Endothelial cell of umbilical vein (primary cell): ENCODE data around the gene ENGASE. TPM values are rescaled to one million over a fixed set of nuclear protein-coding genes. Genes with fewer than 3 reads are reported as not detected.

Source experiments
- BruUV-seq: library from RNA; stranded (reverse); fragments of 400-500 nt; replicated peaks from 2 replicates; lab custom pipeline; 2021; lab: Mats Ljungman, UMichigan
- CTCF ChIA-PET: fragments of 300-600, 350-600 bp; sonication (Branson Sonifier 250); formaldehyde crosslinking; loops from one replicate; lab custom pipeline; 2021; ENCODE audit warnings: antibody characterized with exemption, inconsistent platforms; lab: Charles Lee
- POLR2A ChIA-PET: fragments of 300-600, 350-600 bp; sonication (Branson Sonifier 250); formaldehyde crosslinking; loops from one replicate; lab custom pipeline; 2021; ENCODE audit warnings: antibody characterized with exemption, inconsistent platforms; lab: Charles Lee
- DNase-seq: peaks from one replicate; pipeline ENCODE4 v3.0.0-alpha.2; 2011; ENCODE audit warnings: low read depth, low spot score
- FAIRE-seq: peaks from 2 replicates; lab custom pipeline; 2011; peaks lifted over from hg19 to GRCh38; lab: Jason Lieb, UNC
- H2AFZ ChIP-seq: 2 replicates; pipeline ENCODE4 v1.6.0; 2012; ENCODE audit warnings: low read depth, low read length, control low read depth, inconsistent platforms
- H3K27ac ChIP-seq: 2 replicates; pipeline ENCODE4 v1.5.1; 2011; ENCODE audit warnings: low read depth, mild to moderate bottlenecking, control low read depth, low read length, moderate library complexity; ENCODE audit not compliant: insufficient read depth
- H3K27me3 ChIP-seq, 2 experiments: 2 replicates each; pipeline versions ENCODE4 v1.6.0 to v1.6.1; 2011; ENCODE audit warnings: low read length in 2 of 2, mixed read lengths in 1 of 2; ENCODE audit not compliant: control insufficient read depth in 2 of 2, insufficient read depth in 2 of 2
- H3K36me3 ChIP-seq, 2 experiments: 2 replicates in 1 of 2; 3 replicates in 1 of 2; pipeline ENCODE4 v1.5.1; 2011; ENCODE audit warnings: low read length in 2 of 2, mild to moderate bottlenecking in 1 of 2, moderate library complexity in 1 of 2; ENCODE audit not compliant: control insufficient read depth in 2 of 2, insufficient read depth in 2 of 2; ENCODE audit errors: extremely low read depth in 1 of 2
- H3K4me1 ChIP-seq: 3 replicates; pipeline ENCODE4 v1.5.1; 2011; ENCODE audit warnings: mild to moderate bottlenecking, low read length; ENCODE audit not compliant: control insufficient read depth, insufficient read depth; ENCODE audit errors: extremely low read depth
- H3K4me2 ChIP-seq: 2 replicates; pipeline ENCODE4 v1.6.1; 2011; ENCODE audit warnings: low read length, control low read depth, mixed read lengths; ENCODE audit not compliant: insufficient read depth
- H3K4me3 ChIP-seq, 3 experiments: fragments of 200-600 bp in 1 of 3; sonication (generic), shearing (Covaris generic) in 1 of 3; replicated peaks in 1 of 3; 2 replicates each; pipeline ENCODE4 v1.5.1; 2011 to 2016; ENCODE audit warnings: control low read depth in 3 of 3, low read length in 3 of 3, mild to moderate bottlenecking in 2 of 3, inconsistent platforms in 1 of 3, low read depth in 1 of 3, moderate library complexity in 1 of 3; ENCODE audit not compliant: insufficient read depth in 1 of 3
- H3K79me2 ChIP-seq: 2 replicates; pipeline ENCODE4 v1.6.0; 2012; ENCODE audit warnings: low read length, inconsistent platforms; ENCODE audit not compliant: control insufficient read depth, insufficient read depth
- H3K9ac ChIP-seq: replicated peaks from 2 replicates; pipeline ENCODE3; 2011; ENCODE audit warnings: low read length, control low read depth; ENCODE audit not compliant: insufficient read depth; ENCODE audit errors: extremely low read depth
- H3K9me1 ChIP-seq: replicated peaks from 3 replicates; pipeline ENCODE4 v1.6.0; 2011; ENCODE audit warnings: mild to moderate bottlenecking, low read length; ENCODE audit not compliant: control insufficient read depth, insufficient read depth; ENCODE audit errors: extremely low read depth
- H3K9me3 ChIP-seq: replicated peaks from 2 replicates; pipeline ENCODE4 v1.5.1; 2012; ENCODE audit warnings: low read length, inconsistent platforms; ENCODE audit not compliant: control insufficient read depth, insufficient read depth
- H4K20me1 ChIP-seq: replicated peaks from 2 replicates; pipeline ENCODE3; 2011; ENCODE audit warnings: mild to moderate bottlenecking, low read length; ENCODE audit not compliant: control insufficient read depth, insufficient read depth; ENCODE audit errors: extremely low read depth
- EZH2 ChIP-seq: IDR thresholded peaks from 2 replicates; pipeline ENCODE4 v1.6.1; 2012; ENCODE audit warnings: borderline replicate concordance, low read depth, mild to moderate bottlenecking, moderate library complexity, low read length, inconsistent platforms; ENCODE audit not compliant: severe bottlenecking
- FOS ChIP-seq: IDR thresholded peaks from 2 replicates; pipeline ENCODE4 v1.6.1; 2011; ENCODE audit warnings: mild to moderate bottlenecking, low read length, moderate library complexity, borderline replicate concordance; ENCODE audit not compliant: insufficient read depth
- GATA2 ChIP-seq: IDR thresholded peaks from 2 replicates; pipeline ENCODE4 v1.7.0; 2011; ENCODE audit warnings: low read depth, mild to moderate bottlenecking, moderate library complexity, mixed read lengths, low read length; ENCODE audit not compliant: insufficient read length, insufficient read depth
- JUN ChIP-seq: IDR thresholded peaks from 2 replicates; pipeline ENCODE4 v1.6.1; 2011; ENCODE audit warnings: borderline replicate concordance, low read depth; ENCODE audit not compliant: insufficient read length, insufficient read depth
- MYC ChIP-seq: IDR thresholded peaks from one replicate; pipeline ENCODE4 v1.6.1; 2011; ENCODE audit warnings: mild to moderate bottlenecking, low read depth, low read length
- POLR2AphosphoS5 ChIP-seq: IDR thresholded peaks from 2 replicates; pipeline ENCODE4 v1.6.1; 2012; ENCODE audit warnings: low read depth, mild to moderate bottlenecking, control low read depth, low read length, moderate library complexity; ENCODE audit not compliant: insufficient read depth
- dilution Hi-C: fragments of 300-500 bp; cut with MboI; formaldehyde crosslinking; loops from one replicate; pipeline ENCODE4 v1.15.0; 2019; ENCODE audit warnings: low sequenced_read_pairs; ENCODE audit not compliant: extremely low pct_ligation_motif_present
- intact Hi-C: fragments of 100-400 bp; cut with micrococcal nuclease; formaldehyde crosslinking; loops from one replicate; pipeline ENCODE4 v1.10.0; 2022
- polyA plus RNA-seq, 4 experiments: library from polyadenylated mRNA; depleted of rRNA in 3 of 4; stranded (reverse) in 3 of 4; unstranded in 1 of 4; fragments of >200 nt; gene quantifications; 2 replicates each; pipeline versions ENCODE4 v1.2.1 to v1.2.3, GENCODE V29; 2011 to 2012; ENCODE audit warnings: missing spikeins in 1 of 4
- total RNA-seq: library from RNA; stranded (reverse); gene quantifications from 2 replicates; pipeline ENCODE4 v1.2.3, GENCODE V29; 2021
- TF ChIP-seq, protein P1 (sequence below): IDR thresholded peaks from 2 replicates; pipeline ENCODE4 v1.6.1; 2011; ENCODE audit not compliant: insufficient read depth, insufficient read length
- TF ChIP-seq, protein P2 (sequence below), 2 donors: IDR thresholded peaks; 1 replicate in 1 of 2; 2 replicates in 1 of 2; pipeline ENCODE4 v1.5.1; 2011; ENCODE audit warnings: low read length in 2 of 2, mild to moderate bottlenecking in 2 of 2, moderate library complexity in 2 of 2, control low read depth in 1 of 2, inconsistent platforms in 1 of 2, low read depth in 1 of 2; ENCODE audit not compliant: insufficient read depth in 1 of 2; ENCODE audit errors: extremely low read depth in 1 of 2

ENGASE gene
- total and polyA plus RNA-seq, 2 donors (not counting 3 experiments of a cell fraction or from before 2014, with no cell fraction given): 13.7 to 20.8 TPM

DNA sequence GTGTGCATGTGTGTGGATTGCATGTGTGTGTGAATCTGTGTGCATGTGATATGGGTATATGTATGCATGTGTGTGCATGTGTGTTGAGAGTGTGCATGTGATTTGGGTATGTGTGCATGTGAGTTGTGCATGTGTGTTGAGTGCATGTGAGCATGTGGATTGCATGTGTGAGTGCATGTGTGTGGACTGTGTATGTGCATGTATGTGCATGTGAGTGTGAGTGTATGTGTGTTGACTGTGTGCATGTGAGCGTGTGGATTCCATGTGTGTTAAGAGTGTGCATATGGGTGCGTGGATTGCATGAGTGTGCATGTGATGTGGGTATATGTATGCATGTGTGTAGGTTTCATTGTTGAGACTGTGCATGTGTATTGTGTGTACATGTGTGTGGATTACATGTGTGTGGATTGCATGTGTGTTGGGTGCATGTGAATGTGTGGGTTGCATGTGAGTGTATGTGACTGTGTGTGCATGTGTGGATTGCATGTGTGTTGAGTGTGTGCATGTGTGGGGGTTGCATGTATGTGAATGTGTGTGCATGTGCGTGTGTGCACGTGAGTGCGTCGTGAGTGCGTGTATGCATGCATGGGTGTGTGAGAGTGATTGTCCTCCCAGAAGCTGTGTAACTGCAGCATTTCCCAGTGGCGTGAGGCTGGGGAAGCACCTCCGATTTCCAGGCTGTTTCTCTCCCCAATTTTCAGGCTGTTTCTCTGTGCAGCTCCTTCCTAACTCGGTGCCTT, 31.3 kb upstream of the ENGASE start:
- ChIA-PET POLR2A (no interaction called here), CTCF (interaction anchor here (1.2 to 3.3 kb wide), 8 partner anchors 10 to 350 kb away, joined by 3 to 109 read pairs (median 7); no protein-coding TSS in a partner anchor)
- H3K79me2 ChIP-seq: no peaks in the 10 kb centered on the region
- H3K4me1 ChIP-seq: no peaks in the 10 kb centered on the region
- H2AFZ ChIP-seq: no peak overlapping the region
- no peaks in the 10 kb centered on the region for H3K9me1 ChIP-seq
- H3K4me2 ChIP-seq: no peak overlapping the region
- no peaks in the 10 kb centered on the region for H4K20me1 ChIP-seq
- H3K27me3 ChIP-seq: no peaks in the 10 kb centered on the region
- H3K9me3 ChIP-seq: no peaks in the 10 kb centered on the region
- intact Hi-C loops (loop anchor here (2.0 kb wide), 1 partner anchor 57 kb away; no protein-coding TSS in a partner anchor), dilution Hi-C loops (no loop called here)
- no peak overlapping the region for H3K27ac ChIP-seq
- H3K4me3 ChIP-seq: no peak overlapping the region
- DNase-seq (no peak), FAIRE-seq (no peak)
- H3K36me3 ChIP-seq: no peaks in the 10 kb centered on the region
- H3K9ac ChIP-seq: no peak overlapping the region
- no TSS peak for BruUV-seq
- TF ChIP-seq, protein P1, sequence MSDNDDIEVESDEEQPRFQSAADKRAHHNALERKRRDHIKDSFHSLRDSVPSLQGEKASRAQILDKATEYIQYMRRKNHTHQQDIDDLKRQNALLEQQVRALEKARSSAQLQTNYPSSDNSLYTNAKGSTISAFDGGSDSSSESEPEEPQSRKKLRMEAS: no peak
- TF ChIP-seq GATA2 (no peak), EZH2 (no peak), JUN (no peak), MYC (no peak), FOS (no peak), POLR2AphosphoS5 (no peak)
- TF ChIP-seq, protein P2, sequence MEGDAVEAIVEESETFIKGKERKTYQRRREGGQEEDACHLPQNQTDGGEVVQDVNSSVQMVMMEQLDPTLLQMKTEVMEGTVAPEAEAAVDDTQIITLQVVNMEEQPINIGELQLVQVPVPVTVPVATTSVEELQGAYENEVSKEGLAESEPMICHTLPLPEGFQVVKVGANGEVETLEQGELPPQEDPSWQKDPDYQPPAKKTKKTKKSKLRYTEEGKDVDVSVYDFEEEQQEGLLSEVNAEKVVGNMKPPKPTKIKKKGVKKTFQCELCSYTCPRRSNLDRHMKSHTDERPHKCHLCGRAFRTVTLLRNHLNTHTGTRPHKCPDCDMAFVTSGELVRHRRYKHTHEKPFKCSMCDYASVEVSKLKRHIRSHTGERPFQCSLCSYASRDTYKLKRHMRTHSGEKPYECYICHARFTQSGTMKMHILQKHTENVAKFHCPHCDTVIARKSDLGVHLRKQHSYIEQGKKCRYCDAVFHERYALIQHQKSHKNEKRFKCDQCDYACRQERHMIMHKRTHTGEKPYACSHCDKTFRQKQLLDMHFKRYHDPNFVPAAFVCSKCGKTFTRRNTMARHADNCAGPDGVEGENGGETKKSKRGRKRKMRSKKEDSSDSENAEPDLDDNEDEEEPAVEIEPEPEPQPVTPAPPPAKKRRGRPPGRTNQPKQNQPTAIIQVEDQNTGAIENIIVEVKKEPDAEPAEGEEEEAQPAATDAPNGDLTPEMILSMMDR (IDR thresholded peaks at IDR 0.05; ENCODE audit: extremely low read depth in 1 of 2, insufficient read depth in 1 of 2, low read depth in 1 of 2, low read length in 2 of 2): no peak
